ENCODE results near the gene TRAPPC10. TPM values are rescaled to one million over a fixed set of nuclear protein-coding genes. Genes with fewer than 3 reads are reported as not detected.

TRAPPC10 gene
- total RNA-seq, 2 experiments from 2014 or later: 44.1 to 45.4 TPM

DNA sequence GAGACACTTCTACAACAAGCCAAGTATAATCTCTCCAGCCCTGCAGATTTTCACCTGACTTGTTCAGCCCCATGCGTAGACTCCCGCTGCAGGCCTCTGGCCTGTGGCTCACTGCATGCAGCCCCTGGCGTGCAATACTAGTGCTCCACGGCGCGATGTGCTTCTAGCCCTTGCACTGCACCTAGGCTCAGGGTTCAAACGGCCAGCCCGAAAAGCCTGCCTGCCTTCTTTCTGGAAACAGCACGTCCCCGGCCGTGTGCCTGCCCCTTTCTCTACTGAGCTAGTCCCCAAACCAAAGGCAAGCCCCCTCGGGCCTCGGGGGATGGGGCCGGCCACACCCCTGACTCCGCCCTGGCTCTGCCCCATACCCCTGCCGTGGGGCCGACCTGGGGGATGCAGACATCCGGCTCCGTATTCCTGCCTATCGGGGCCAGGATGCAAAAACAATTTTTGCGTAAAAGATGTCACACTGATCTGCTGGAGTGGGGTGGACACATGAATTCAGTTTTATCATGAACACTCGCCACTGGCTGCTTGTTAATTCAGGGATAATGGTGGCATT lies 26.3 kb upstream of the TRAPPC10 start:
- ChIA-PET POLR2A (no interaction called here), CTCF (interaction anchor here (1.0 to 2.1 kb wide), 3 partner anchors 9 to 175 kb away, joined by 6 to 7 read pairs (median 7); no protein-coding TSS in a partner anchor)
- DNase-seq (peak; percentile 20), ATAC-seq (peak; percentile 63)
- no peaks in the 10 kb centered on the region for H3K9me3 Mint-ChIP-seq
- TF ChIP-seq, protein P1, sequence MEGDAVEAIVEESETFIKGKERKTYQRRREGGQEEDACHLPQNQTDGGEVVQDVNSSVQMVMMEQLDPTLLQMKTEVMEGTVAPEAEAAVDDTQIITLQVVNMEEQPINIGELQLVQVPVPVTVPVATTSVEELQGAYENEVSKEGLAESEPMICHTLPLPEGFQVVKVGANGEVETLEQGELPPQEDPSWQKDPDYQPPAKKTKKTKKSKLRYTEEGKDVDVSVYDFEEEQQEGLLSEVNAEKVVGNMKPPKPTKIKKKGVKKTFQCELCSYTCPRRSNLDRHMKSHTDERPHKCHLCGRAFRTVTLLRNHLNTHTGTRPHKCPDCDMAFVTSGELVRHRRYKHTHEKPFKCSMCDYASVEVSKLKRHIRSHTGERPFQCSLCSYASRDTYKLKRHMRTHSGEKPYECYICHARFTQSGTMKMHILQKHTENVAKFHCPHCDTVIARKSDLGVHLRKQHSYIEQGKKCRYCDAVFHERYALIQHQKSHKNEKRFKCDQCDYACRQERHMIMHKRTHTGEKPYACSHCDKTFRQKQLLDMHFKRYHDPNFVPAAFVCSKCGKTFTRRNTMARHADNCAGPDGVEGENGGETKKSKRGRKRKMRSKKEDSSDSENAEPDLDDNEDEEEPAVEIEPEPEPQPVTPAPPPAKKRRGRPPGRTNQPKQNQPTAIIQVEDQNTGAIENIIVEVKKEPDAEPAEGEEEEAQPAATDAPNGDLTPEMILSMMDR (IDR thresholded peaks at IDR 0.05): no peak
- intact Hi-C loops (cut with micrococcal nuclease): no loop called here
- H3K36me3 Mint-ChIP-seq (ENCODE audit: low read depth): no peaks in the 10 kb centered on the region
- H3K27ac Mint-ChIP-seq: no peak overlapping the region
- H3K4me1 Mint-ChIP-seq (ENCODE audit: low read depth): peaks cover 19% of the 10 kb centered on the region
- no peaks in the 10 kb centered on the region for H3K27me3 Mint-ChIP-seq
- H3K4me3 Mint-ChIP-seq: no peak overlapping the region

DNA sequence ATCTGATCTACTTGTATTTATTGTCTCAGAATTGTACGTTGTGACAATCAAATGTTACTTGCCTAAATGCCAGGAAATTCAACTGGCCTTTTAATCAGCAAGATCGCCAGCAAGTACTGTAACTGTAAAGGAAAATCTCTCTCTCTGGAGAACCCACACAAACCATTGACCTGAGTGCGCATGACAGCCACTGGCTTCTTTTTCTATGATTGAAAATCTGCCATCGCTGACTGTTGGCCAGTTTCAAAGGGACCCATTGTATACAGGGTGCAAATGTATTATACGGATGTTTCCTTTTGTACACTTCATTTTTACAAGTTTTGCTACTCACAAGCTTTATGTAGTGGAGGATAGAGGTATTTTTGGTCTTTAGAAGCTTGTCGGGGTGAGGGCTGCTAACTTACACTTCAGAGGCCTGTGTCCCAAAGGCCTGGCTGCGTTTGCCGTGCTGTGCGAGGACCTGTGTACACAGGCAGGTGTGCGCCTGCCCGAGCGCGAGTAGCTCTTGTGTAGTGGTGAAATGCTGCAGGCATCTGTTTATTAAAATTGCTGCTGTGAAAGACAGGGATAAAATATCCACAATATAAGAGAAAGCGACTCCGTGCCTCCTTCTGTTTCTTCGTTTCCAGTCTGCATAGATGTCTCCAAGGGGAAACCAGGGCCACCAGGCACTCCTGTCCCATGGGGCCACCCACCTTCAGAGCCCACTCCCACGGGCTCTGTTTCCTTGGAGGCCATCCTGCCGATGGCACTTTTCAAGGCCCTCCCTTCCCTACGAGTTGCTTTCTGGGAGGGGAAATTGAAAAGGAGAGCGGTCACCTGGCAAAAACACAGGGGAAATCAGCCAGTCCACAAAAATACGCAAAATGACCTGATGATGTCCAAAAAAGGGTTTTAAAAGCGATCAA lies 25.3 kb upstream of the TRAPPC10 start:
- Mint-ChIP-seq H3K27ac (no peak overlapping the region), H3K4me1 (ENCODE audit: low read depth) (peaks cover 19% of the 10 kb centered on the region), H3K36me3 (ENCODE audit: low read depth) (no peaks in the 10 kb centered on the region), H3K27me3 (no peaks in the 10 kb centered on the region), H3K4me3 (no peak overlapping the region), H3K9me3 (no peaks in the 10 kb centered on the region)
- TF ChIP-seq, protein P1 (IDR thresholded peaks at IDR 0.05): no peak
- ATAC-seq: no peak
- ChIA-PET POLR2A (interaction anchor here (0.7 kb wide), 1 partner anchor 178 kb away, joined by 3 read pairs; no protein-coding TSS in a partner anchor), CTCF (interaction anchor here (1.0 to 2.1 kb wide), 3 partner anchors 10 to 176 kb away, joined by 6 to 7 read pairs (median 7); no protein-coding TSS in a partner anchor)
- intact Hi-C loops (cut with micrococcal nuclease): no loop called here
- DNase-seq: no peak

DNA sequence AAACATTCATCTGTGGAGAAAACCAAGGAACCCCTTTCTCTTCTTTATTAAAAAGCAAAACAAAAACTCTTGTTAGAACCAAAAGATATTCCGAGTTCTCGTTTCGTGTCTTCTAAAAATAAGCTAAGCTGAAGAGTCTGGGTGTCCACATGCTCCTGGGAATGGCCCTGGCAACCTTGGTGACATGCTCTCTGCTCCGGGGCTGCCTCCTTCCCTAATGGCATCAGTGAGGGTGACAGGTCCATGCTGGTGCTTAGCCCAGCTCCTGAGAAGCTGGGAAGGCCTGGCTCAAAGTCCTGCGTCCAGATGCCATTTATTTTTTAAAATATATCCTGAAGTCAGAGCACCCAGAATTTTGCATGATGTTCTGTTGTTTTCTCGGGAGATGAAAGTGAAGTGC lies 24.6 kb upstream of the TRAPPC10 start:
- TF ChIP-seq, protein P1 (IDR thresholded peaks at IDR 0.05): no peak
- Mint-ChIP-seq H3K9me3 (no peaks in the 10 kb centered on the region), H3K4me1 (ENCODE audit: low read depth) (peaks cover 19% of the 10 kb centered on the region), H3K4me3 (no peak overlapping the region), H3K27ac (no peak overlapping the region), H3K27me3 (no peaks in the 10 kb centered on the region), H3K36me3 (ENCODE audit: low read depth) (no peaks in the 10 kb centered on the region)
- no peak for DNase-seq
- intact Hi-C loops (cut with micrococcal nuclease): no loop called here
- no peak for ATAC-seq
- POLR2A ChIA-PET: no interaction called here
- CTCF ChIA-PET: interaction anchor here (2.1 kb wide), 1 partner anchor 12 kb away, joined by 7 read pairs; no protein-coding TSS in a partner anchor

DNA sequence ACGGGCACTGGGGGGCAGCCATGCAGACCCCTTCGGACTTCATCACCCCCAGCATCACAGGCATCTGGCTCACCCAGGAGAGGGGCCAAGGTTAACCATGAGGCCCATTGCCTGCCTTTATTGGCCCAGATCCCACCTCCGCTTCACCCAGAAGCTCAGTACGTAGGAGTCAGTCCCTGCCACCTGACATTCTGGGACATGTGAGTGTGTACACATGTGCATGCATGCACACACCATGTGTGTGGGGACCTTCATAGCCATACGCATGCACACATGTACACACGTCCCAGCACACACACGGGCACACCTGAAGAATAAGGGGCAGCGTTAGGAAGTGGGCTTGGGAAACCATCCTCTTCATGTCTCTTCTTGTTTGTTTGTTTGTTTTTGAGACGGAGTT lies 24.1 kb upstream of the TRAPPC10 start:
- intact Hi-C loops (cut with micrococcal nuclease): no loop called here
- POLR2A ChIA-PET: no interaction called here

More for the DNA sequence above, 24.1 kb upstream of the TRAPPC10 start:
- H3K4me1 Mint-ChIP-seq (ENCODE audit: low read depth): peaks cover 16% of the 10 kb centered on the region
- no peaks in the 10 kb centered on the region for H3K9me3 Mint-ChIP-seq
- ATAC-seq (no peak), DNase-seq (no peak)
- no peak overlapping the region for H3K4me3 Mint-ChIP-seq
- no peak overlapping the region for H3K27ac Mint-ChIP-seq
- TF ChIP-seq, protein P1 (IDR thresholded peaks at IDR 0.05): no peak
- CTCF ChIA-PET: interaction anchor here (2.1 kb wide), 1 partner anchor 13 kb away, joined by 7 read pairs; no protein-coding TSS in a partner anchor
- H3K36me3 Mint-ChIP-seq (ENCODE audit: low read depth): no peaks in the 10 kb centered on the region
- H3K27me3 Mint-ChIP-seq: no peaks in the 10 kb centered on the region

Measured in activated CD8-positive, alpha-beta T cell treated with anti-CD3 and anti-CD28 coated beads for 36 hours (primary cell).